Kasumi-1 (cell line): ENCODE measurements around the gene CFAP46.
"Not testable (repeated sequence)": the region's sequence is repeated elsewhere in the genome, so short reads cannot be mapped to it uniquely, and the experiment has no call there.

Experiments
- DNase-seq, 2 experiments: peaks; one replicate each; lab custom pipeline; 2025; lab: John Stamatoyannopoulos, UW

The CFAP46 gene

DNA sequence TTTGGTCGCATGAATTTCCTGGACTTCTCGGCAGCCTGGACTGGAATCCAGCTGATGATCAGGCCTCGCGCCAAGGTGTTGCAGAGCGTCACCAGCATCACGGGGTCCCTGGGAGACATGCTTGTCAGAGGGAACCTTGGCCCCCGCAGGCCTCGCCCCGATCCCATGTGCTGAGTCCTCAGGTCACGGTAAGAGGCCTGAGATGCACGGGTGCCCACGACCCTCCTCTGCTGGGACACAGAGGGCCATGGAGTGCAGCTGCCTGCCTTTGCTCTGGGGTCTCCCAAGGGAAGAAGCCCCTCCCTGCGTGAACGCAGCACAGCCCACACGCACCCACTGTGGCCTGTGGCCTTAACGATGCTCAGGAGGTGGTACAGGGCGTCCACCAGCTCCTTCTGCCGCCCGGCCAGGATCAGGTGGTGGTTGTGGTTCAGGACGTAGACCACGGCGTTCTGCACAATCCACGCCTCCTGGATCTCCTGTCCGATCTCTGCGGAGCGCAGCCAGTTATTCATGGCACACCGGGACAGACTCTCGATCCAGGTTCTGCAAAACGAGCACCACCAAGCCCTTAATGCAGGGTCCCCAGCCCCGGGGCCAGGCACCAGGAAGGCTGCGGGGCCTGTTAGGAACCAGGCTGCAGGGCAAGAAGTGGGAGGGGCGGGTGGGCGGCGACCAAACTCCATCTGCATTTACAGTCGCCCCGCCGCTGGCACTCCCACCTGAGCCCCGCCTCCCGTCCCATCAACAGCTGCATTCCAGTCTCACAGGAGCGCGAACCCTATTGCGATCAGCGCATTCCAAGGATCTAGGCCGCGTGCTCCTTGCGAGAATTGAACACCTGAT, 29.4 kb downstream of the CFAP46 start:
- DNase-seq: no peak

DNA sequence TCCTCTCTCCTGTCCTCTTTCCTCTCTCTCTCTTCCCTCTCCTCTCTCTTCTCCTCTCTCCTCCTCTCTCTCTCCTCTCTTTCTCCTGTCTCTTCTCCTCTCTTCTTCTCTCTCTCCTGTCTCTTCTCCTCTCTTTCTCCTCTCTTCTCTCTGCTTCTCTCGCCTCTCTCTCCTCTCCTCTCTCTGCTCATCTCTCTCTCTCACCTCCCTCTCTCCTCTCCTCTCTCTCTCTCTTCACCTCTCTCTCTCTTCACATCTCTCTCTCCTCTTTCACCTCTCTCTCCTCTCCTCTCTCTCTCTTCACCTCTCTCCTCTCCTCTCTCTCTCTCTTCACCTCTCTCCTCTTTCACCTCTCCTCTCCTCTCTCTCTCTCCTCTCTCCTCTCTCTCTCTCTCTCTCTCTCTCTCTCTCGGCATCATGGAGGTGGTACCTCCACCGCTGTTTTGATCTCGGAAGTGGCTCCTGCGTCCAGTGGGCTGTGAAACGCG, 30.1 kb downstream of the CFAP46 start:
- no peak for DNase-seq

DNA sequence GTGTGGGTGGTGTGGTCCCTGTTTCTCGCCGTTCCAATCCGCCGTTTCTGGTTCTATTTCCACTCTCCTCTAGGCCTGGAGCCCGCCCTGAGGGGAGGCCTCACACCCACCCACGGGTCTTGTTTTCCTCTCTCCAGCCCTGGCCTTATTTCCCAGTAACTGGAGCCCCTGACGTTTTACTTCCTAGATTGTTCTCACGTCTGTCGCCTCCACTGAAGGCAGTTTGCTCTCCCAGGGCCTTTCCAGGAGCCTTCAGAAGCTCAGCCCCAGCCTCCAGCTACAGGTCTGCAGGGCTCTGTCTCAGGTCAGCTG, 30.6 kb downstream of the CFAP46 start:
- DNase-seq: no peak

DNA sequence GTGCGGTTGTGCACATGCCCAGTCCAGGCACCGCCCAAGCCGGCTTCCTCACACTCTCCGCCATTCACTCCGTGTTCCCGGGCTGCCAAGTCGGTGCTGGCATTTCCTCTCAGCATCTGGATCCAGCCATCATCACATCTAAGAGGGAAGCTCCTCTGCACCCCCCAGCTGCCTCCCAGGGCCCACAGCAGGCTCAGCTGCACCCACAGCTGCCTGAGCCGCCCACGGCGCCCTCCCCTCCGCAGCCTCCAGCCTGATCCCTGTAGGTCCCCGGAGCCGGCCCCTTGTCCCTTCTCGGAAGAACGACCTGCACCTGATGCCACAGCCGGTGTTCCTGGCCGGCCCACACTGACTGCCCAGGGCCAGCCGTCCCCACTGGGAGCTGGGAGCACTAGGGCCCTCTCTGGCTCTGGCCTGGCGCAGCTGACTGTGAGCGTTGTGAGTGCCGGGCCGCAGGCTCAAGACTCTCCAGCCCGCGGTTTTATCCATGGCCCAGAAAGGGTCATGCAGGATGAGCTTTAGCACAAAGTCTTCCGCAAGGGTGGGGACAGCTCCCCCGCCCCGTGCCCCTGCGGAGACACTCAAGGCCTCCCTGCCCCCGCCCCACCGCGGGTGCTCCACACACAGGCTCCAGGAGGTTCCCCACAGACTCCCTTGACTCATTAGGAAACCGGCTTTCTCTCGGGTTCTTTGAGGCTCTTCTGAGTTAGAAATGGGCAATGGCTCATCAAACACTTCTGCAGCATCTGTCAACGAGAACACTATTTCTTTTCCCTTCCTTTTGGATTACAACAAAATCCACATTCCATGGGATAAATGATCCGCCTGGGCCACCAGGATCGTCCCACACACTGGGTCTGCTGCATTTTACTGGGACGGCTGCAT, 31.2 kb downstream of the CFAP46 start:
- no peak for DNase-seq

DNA sequence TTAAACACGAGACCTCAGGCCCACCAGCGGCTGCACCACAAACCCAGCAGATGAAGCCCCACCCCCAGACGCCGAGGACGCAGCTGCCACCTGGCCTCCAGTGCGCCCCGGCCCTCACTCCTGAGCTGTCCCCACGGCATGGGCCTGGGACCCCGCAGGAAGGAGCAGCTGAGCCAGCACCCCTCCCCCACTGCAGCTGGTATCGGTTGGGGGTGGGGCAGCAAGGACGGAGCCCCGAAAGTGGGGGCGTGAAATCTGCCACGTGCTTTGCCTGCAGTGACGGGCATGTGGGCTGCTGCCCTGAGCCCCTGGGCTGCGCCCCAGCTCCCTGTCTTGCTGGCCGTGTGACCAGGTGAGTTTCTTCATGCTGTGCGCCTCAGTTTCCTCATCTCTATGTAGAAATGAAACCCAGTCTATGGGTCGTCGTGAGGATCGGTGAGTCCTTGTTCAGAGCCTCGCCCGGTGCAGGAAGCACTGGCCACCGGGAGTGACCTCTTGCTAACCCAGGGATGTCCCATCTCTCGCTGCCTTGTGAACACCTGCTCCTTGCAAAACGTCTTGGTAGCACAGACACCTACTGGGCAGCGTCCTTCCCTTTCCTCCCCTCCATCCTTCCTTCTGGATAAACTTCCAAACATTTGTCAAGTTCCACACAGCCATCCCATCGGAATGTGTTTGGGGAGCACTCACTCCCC, 32.0 kb downstream of the CFAP46 start:
- no peak for DNase-seq

DNA sequence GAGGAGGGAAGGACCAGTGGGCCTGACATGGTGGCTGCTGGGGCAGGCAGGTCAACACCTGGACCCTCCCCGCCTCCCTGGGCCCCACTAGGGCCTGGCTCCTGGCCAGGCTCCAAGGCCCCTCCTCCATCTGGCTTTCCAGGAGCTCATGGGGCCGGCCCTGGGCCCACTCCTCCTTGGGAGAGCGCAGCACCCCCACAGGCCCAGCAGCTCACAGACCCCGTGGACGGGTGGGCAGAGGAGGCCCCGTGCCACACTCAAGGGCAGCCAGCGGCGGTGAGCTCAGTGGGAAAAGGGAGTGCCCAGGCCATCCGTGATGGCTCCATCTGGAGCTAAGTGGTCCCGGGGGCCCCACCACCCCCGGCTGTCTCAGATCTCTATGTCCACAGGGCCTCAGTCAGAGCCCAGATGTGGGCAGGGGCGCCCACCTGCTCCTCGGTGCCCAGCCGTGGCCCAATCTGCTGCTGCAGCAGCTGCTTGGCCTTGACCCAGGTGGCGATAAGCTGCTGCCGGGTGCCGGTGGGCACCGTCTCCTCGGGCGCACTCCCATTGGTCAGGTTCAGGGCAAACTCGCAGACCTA, 32.8 kb downstream of the CFAP46 start:
- DNase-seq: no peak

DNA sequence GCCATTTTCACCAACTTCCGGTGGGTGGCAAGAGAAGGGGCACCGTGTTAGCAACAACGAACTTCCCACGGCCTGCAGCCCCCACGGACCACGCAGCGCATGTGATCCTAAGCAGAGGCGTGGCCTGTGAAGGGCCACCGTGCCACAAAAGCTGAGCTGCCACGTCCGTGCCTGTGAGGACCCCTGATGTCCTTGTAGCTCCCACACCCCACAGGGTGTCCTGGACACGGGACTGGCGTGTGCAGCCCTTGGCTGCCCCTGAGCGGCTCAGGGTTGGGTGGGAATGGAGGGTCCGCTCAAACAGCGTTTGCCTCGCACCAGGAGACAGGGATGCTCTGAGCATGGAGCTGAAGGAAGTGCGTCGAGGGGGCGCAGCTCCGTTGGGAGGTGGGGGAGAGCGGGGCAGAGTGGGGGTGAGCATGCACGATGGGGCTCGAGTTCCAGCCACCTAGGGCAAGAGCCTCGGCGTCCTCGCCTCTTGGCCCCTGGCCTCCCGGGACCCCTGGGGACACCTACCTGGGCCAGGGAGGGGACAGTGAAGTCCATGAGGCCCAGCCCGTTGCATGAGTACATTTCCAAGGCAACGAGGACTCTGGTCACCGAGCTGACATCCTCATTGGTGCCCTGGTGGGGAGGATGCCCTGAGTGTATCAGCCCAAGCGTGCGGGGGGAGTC, 33.6 kb downstream of the CFAP46 start:
- DNase-seq: no peak

DNA sequence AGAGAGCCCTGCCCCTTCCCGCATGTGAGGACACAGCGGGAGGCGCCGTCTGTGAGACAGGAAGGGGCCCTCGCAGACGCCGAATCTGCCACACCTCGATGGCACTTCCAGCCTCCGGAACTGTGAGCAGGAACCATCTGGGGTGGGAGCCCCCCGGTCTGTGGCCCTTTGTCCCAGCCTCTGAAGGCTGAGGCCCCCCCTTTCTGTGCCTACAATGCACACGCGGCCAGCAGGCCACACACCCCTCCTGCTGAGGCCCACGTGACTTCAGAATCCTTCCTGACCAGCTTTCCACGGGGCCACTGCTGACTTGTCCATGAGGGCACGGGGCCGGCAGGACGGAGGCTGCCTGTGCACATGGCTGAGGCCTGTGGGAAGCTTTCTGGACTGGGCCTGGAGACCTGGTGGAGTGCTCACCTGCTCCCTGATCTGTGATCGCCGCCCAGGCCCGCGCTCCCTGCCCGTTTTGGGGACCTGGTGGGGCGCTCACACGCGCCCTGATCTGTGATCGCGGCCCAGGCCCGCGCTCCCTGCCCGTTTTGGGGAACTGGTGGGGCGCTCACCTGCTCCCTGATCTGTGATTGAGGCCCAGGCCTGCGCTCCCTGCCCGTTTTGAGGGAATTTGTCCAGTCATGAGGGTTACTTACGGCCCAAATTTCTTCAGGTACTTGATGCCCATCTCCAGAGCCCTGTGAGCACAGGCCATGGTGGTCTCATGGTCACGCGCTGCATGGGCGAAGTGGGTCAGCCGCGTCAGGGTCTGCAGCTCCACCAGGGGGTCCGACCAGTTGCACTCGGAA, 34.3 kb downstream of the CFAP46 start:
- DNase-seq: no peak

DNA sequence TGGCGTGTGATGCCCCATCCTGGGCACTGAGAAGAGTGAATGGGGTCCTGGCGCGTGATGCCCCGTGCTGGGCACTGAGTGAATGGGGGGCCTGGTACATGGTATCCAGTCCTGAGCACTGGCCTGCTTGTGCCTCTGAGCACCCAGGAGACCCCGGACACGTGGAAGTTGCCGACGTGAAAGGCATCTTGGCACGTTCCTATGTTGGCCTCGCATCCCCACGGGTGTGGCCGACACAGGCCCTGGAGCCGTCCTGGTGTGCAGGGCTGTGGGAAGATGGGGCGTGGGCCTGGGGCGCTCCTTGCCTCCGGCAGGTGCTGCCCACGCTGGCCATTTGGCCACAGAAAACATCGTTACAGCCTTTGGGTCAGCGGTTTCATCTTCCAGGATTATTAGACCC, 35.5 kb downstream of the CFAP46 start:
- no peak for DNase-seq

DNA sequence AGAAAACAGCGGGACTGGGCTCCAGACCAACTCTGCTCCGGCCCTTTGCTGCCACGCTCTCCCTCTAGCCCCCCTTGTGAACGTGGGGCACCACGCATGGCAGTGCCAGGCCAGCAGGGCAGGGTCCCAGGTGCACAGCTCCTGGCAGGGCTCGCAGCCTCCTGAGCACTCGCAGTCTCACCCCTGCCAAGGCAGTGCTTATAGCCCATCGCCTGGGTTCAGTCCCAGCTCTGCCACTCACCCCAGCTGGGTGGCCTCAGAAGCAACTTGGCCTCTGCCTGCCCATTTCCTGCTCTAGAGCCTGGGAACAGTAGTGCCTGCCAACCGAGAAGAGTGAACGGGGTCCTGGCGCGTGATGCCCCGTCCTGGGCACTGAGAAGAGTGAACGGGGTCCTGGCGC, 36.3 kb downstream of the CFAP46 start:
- no peak for DNase-seq

DNA sequence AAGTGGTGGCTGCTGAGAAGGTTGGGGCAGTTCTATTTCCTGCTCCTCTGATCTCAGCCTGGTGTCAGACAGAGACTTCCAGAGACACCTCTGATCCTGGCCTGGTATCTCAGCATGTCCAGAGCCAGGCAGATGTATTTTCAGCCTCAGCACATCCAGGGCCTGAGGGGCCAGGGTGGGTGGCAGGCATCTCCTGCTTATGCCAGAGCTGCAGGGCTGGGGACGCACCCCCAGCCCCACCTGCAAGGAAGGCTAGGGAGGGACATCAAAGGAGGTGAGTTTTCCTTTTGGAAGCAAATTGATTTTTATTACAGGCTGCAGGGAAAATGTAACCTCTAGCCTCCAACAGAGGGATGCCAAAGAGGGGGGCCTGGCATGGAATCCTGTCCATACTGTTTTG, 36.7 kb downstream of the CFAP46 start:
- DNase-seq: no peak

DNA sequence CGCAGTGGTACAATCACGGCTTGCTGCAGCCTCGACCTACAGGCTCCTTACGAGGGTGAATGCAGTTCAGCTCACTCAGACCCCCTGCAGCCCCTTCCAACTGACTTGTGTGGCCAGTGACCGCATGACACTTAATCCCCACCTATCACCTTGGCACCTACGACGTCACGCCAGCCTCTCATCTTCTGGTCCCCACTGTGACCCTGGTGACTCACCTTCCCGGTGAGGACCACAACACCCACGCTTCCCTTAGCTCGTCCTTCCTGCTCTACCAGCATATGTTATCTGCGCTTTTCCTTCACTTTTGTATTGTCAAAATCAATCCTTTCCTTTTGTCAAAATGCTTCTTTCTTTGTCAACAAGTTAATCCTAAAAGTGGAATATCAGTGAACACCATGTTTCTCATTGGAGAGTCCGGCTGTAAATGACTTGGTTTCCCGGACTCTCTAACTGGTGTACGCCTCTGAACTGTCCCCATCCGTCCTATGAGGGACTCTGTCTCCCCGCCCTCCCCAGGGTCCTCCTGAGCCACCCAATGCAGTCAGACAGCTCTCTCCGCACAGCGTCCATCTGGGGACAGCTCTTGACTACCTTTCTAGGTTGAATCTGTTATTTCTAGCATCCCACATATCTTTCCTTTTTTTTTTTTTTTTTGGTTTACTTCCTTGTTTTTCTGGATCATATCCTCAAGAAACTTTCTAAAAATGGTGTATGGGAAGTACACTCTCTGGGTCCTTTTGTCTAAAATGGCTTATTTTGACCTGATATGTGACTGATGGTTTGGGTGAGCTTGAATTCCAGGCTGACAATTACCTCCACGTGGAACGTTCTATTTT, 37.3 kb downstream of the CFAP46 start:
- DNase-seq: no peak

DNA sequence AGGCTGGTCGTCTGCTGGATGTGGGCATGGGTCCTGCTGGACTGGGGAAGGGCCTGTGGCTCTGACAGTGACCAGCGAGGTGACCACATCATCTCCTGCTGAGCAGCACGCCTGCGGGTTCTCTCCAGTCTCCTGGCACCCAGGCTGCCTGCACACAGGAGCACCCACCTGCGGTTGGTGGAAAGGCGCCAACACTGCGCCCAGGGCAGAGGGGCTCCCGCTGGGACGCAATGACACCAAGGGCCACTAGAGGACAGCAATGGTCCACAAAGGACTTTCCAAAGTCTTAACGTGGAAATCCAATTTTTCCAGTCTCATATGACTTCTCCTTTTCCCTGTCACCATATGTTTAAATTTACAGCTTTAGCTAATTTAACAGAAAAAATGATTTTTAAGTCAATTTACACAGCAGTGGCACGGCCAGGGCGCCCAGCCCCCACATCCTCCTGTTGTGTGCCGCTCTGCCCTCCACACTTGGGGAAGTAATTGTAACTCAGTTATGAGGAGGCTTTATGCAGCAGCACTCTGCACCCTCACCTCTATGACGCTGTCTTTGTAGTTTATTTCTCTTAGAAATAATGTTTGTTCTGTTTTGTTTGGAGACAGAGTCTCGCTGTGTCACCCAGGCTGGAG, 38.1 kb downstream of the CFAP46 start:
- DNase-seq: peak; percentile 74 to 75

DNA sequence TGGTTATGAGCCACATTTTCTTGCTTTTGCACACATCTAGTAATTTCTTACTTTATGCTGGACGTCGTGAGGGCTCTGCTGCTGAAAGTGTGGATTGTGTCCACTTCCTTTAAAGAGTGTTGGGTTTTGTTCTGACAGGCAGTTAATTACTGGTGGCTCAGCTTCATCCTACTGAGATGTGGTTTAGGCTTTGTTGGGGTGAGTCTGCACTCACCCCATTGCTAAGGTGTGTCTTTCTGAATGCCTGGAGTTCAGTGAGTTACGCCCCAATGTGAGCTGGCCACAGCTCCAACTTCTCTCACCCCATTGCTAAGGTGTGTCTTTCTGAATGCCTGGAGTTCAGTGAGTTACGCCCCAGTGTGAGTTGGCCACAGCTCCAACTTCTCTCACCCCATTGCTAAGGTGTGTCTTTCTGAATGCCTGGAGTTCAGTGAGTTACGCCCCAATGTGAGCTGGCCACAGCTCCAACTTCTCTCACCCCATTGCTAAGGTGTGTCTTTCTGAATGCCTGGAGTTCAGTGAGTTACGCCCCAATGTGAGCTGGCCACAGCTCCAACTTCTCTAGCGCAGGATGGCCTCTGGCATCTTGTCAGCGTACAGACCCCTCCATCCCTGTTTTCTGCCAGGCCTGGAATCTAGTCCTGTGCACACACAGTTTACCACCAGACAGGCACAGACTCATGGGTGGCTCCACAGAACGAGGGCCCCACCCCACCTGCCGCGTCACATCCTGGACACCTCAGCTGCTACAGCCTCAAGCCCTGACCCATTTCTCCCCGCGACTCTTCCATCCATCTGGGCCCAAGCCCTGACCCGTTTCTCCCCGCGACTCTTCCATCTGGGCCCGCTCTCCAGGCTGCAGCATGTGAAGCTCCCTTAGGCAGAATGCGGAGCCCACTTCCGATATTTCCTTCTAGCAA, 39.5 kb downstream of the CFAP46 start:
- DNase-seq: not testable (repeated sequence)

DNA sequence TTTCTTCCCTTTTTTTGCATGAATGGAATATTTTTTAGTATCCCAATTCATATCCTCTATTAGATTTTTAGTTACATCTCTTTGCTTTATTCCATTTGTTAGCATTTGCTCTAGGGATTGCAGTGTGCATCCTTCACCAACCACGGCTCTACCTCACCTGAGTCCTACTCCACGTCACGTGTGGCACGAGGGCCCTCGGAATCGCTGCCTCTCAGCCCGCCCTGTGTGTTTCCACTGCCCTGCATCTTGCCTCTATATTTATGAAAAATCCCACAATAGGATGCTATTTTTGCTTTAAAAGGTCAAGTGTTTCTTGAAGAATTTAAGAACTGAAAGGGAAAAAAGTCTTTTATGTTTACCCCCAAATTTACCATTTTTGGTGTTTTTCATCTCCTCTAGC, 41.0 kb downstream of the CFAP46 start:
- DNase-seq: no peak

DNA sequence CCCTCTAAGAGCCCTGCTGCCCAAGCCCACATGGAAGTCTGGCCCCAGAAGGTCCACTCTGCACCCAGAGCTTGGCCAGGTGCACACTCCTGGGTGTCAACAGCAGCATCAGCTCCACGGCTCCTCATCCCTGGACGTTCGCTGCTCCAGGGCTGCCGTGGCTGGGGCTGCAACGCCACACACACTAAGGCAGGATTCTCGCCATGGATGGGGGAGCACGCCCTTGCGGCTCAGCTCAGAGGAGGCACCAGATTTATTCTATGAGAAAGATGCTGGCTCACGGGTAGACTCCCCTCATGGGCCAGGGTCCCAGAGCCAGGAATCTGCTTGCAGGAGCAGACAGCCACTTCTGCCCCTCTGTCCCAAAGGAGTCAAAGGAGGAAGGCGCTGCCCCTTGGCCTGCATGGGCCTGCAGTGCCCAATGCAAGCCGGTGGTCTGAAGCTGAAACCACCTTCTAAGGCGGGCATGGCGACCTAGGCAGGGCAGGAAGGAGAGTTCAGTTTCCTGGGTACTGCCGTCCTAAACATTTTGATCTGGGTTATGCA, 42.1 kb downstream of the CFAP46 start:
- no peak for DNase-seq

DNA sequence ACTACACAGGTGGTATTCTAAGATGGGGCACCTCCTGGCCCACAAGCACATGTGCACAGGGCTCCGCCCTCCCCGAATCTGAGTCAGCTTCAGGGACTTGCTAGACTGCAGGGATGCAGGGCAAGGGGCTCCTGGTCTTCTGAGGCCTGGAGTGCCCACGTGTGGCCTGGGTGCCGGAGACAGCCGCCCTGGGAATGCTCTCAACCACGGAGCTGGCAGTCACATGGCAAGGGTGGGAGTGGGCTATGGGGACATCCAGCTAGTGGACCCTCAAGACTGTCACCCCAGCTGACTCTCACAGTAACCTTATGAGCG, 42.7 kb downstream of the CFAP46 start:
- no peak for DNase-seq

DNA sequence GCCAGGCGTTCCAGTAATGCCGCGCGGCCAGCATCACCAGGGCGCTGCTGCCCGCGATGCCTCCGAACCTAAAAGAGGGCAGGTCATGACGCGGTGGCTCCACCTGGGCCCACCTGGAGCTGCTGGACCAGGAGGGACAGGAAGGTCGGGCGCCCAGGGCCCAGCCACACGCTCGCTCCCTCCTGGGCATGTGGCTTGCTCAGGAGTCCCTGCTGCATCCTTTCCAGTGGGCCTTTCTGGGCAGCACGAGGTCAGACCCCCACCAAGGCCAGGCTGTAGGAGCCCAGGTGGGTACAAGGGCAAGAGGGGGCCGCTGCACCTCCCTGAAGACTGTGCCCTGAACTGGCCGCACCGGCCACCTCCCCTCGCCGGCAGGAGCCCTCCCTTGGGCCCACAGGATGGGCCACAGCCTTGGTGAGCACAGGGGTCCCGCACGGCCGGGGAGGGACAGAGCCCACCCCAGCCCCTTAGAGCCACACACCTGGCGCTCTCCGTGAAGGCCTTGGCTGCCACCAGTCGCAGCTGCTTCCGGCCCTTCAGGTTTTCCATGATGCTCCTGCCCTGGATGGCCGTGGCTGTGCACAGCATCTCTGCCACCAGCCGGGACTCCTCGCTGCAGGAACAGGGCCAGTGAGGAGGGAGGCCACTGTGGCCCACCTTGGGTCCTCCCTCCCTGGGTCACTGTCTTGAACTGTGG, 43.2 kb downstream of the CFAP46 start:
- no peak for DNase-seq
